22Rv1 (cell line): ENCODE results near the gene NMB.
"Not testable (repeated sequence)": the region's sequence is repeated elsewhere in the genome, so short reads cannot be mapped to it uniquely, and the experiment has no call there.

Experiments used
- H3K27ac ChIP-seq: fragments of 450-650 bp; 2 replicates; pipeline ENCODE4 v1.5.1; 2017
- CTCF ChIP-seq: fragments of 450-650 bp; IDR thresholded peaks from 2 replicates; pipeline ENCODE4 v1.5.1; 2017; ENCODE audit warnings: mild to moderate bottlenecking
- ZFX ChIP-seq: fragments of 450-650 bp; IDR thresholded peaks from 2 replicates; pipeline ENCODE4 v1.6.1; 2017; ENCODE audit warnings: antibody characterized with exemption, borderline replicate concordance

Gene NMB

GRCh38 chr15:84645997-84646396 lies 12.0 kb downstream of the NMB start:
- no peak overlapping the region for H3K27ac ChIP-seq
- no peak for TF ChIP-seq CTCF
- no peak for TF ChIP-seq ZFX

DNA sequence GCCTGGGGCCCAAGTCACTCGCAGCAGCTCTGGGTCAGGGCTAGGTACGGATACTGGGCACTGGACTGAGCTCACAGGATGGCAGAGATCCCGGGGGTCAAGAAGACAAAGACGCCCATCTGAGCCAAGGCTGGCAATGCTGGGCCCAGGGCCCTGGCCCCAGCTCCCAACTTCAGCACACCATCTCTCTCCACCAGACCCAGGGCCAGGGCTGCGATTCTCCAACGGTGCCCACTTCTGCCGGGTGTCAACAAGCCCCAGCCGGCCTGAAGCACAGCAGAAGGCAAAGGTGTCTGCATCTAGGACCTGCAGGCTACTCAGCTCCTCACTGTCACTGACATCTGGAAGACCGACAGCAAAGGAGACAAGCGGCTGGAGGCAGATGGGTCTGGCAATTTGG lies 12.5 kb downstream of the NMB start:
- H3K27ac ChIP-seq: no peak overlapping the region
- TF ChIP-seq CTCF (no peak), ZFX (no peak)

DNA sequence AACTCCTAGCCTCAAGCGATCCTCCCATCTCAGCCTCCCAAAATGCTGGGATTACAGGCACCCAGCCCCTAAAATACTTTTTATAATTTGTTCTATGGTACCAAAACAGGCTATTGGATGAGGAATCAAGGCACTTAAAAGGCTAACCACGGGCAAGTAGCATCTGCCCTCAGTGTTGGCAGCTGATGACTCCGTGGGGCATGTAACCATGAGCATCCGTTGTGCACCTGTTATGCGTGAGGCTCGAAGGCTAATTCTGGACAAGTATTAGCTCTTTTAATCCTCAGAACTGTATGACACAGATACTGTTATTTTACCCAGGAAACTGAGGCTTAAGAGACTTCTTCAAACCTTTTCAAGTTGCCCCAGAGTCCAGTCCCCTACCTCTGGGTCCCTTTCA lies 14.2 kb downstream of the NMB start:
- H3K27ac ChIP-seq: no peak overlapping the region; the same call in 1 of the 2 replicates
- TF ChIP-seq CTCF (no peak), ZFX (no peak)

DNA sequence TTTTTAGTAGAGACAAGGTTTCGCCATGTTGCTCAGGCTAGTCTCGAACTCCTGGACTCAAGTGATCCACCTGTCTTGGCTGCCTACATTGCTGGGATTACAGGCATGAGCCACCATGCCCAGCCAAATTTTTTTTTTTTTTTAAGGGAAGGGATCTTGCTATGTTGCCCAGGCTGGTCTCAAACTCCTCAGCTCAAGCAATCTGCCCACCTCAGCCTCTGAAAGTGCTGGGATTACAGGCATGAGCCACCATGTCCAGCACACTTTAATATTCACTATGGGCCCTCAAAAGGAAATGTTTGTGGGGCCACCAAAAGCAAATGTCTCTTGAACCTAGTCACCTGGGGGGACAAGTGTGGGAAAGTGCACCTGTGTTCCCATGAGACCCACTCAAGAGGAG lies 15.4 kb downstream of the NMB start:
- H3K27ac ChIP-seq: not testable (repeated sequence)

DNA sequence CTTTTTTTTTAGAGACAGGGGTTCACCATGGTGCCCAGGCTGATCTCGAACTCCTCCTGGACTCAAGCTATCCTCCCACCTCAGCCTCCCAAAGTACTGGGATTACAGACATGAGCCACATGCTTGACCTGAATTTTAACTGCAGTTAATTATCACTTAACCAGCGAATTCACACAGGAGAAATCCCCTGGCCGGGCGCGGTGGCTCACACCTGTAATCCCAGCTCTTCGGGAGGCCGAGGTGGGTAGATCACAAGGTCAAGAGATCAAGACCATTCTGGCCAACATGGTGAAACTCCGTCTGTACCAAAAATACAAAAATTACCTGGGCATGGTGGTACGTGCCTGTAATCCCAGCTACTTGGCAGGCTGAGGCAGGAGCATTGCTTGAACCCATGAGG lies 16.1 kb downstream of the NMB start:
- H3K27ac ChIP-seq: peak overlapping the region; percentile 26; the same call in 1 of the 2 replicates

DNA sequence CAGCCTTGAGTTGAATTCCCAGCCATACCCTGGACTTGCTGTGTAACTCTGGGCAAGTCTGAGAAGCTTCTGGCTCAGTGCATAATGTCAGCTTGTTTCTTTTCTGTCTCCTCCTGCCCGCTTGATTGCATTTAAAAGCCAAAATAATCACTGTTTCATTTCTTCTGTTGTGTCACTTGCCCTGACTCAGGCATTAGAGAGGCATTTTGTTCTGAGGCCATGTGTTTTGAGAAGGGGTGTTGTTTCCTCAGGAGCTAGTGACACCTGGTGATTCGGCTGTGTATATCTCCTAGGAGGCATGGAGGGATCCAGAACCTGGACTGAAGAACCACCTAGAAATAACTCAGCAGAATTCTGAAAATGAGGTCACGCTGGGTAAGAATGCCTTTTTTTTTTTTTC lies 19.9 kb downstream of the NMB start:
- peak; percentile 21 for TF ChIP-seq CTCF
- no peak for TF ChIP-seq ZFX
- H3K27ac ChIP-seq: peak overlapping the region; percentile 33; the same call in 1 of the 2 replicates

DNA sequence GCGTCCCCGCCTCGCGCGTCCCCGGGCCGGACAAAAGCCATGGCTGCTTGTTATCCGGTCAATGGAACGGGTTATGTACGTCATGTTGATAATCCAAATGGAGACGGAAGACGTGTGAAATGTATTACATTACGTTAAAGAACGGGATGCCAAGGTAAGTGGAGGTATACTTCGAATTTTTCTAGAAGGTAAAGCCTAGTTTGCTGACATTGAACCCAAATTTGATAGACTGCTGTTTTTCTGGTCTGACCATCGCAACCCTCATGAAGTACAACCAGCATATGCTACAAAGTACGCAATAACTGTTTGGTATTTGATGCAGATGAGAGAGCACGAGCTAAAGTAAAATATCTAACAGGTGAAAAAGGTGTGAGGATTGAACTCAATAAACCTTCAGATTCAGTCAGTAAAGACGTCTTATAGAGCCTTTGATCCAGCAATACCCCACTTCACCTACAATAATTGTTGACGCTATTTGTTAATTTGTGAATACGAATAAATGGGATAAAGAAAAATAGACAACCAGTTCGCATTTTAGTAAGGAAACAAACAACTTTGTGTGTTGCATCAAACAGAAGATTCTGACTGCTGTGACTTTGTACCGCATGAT lies 23.7 kb downstream of the NMB start:
- no peak for TF ChIP-seq ZFX
- TF ChIP-seq CTCF: no peak; the same call in 1 of the 2 replicates
- peak overlapping the region; percentile 73 for H3K27ac ChIP-seq

GRCh38 chr15:84633311-84634227 lies 24.4 kb downstream of the NMB start:
- H3K27ac ChIP-seq: peak overlapping the region; percentile 73
- peak; percentile 29 for TF ChIP-seq CTCF
- TF ChIP-seq ZFX: no peak
